Embryonic facial prominence (tissue), 1 donor: ENCODE measurements around the gene PFN2.
A peak's percentile ranks its signal among the peaks of the same experiment; 100 is the strongest.
"Not testable (repeated sequence)": the region's sequence is repeated elsewhere in the genome, so short reads cannot be mapped to it uniquely, and the experiment has no call there.

ENCODE experiments used
- DNase-seq: peaks from one replicate; pipeline ENCODE4 v3.0.0-alpha.2; 2016; ENCODE audit errors: extremely low spot score

PFN2 gene

DNA sequence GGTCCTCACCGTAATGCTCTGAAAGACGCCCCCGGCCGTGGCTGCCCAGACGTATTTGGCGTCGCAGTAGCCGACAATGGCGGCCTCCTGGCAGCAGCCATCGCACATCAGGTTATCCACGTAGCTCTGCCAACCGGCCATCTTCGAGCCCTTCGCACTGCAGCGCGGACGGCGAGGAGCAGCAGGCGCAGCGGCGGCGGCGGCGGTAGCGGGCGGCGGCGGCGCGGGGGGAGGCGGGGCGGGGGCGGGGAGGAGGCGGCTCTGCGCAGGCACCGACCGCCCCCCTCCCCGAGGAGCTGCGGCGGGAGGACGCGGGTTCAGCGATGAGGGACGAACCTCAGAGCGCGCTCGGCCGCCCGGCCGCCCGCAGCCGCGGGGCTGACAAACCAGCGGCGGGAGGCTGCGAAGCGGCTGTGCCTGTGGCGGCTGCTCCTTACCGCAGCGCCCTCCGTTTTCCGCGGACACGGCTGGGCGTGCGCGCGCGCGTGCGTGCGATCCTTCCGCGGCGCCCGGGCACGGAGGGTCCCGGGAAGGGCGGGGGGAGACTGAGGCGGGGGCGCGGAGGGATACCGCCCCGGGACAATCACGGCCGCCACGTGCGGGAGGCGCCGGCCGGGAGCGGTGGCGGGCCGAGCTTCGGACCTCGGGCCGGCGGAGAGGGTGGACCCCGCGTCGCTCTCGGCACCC is at the start of gene PFN2:
TSS of gene PFN2 (minus strand) at position 180 of the 687 bp plus-strand sequence. CDS start at position 141, 39 bp downstream.
- peak; percentile 67 for DNase-seq

DNA sequence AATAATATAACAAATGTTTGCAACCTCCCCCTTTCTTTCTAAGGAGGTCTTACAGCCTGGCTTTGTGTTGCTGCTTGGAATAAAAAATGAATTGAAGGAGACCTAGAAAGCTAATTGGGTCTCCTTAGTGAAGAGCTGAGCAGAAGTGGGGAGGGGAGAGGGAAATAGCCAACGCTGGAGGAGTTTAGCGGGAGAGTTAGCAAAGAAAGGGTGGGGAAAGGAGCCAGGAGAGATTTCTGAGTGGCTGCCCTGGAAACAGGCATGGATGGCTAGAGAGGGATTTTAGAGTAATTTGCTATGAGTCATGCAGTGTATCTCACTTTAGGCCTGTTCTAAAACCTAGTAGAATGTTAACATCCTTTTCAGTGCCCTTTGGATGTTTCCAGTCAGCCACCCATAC is 45.2 kb upstream of the PFN2 start:
- no peak for DNase-seq

DNA sequence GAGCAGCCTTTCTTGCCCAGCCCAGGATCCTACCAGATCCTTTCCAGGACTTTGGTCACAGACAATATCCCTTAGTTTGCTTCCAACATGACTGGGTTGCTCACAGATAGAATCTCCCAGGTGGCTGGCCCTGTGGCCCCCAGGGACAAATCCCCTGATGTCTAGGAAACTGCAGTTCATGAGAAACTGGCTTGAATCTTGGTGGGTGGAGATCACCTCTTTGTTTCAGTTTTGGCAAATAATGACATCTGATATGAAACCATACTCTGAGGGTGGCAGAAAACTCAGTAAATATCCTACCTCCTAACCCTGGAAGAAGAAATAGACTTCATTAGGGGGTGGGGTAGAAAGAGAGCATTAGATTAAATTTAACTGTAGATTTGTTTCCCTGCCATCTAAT is 44.1 kb upstream of the PFN2 start:
- DNase-seq: no peak

DNA sequence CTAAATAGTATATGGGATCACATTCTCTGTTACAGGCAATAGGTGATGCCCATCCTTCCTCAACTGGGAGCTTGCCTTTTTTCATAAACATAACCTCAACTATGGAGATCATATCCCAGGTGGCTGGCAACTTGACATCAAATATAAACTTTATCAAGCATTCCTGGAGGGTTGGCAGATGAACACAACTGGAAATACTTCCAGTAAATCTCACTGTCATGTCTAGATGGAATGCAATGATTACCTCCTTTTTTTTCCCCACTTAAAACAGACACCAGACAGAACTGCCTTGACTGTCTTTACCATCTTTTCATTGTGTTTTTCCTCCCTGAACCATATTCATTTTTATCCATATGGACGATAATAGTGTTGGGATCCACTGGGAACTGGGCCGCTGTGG is 43.1 kb upstream of the PFN2 start:
- no peak for DNase-seq

GRCh38 chr3:150006794-150007193 is 36.1 kb upstream of the PFN2 start:
- no peak for DNase-seq

- DNase-seq: no peak
These were observed 34.8 kb upstream of the PFN2 start for GRCh38 chr3:150005243-150006112.

- DNase-seq: no peak
These were observed 29.9 kb upstream of the PFN2 start for GRCh38 chr3:150000641-150001040.

GRCh38 chr3:149999421-149999820 is 28.7 kb upstream of the PFN2 start:
- DNase-seq: no peak

GRCh38 chr3:149998946-149999345 is 28.3 kb upstream of the PFN2 start:
- no peak for DNase-seq

GRCh38 chr3:149992416-149993058 is 21.8 kb upstream of the PFN2 start:
- DNase-seq: no peak

DNA sequence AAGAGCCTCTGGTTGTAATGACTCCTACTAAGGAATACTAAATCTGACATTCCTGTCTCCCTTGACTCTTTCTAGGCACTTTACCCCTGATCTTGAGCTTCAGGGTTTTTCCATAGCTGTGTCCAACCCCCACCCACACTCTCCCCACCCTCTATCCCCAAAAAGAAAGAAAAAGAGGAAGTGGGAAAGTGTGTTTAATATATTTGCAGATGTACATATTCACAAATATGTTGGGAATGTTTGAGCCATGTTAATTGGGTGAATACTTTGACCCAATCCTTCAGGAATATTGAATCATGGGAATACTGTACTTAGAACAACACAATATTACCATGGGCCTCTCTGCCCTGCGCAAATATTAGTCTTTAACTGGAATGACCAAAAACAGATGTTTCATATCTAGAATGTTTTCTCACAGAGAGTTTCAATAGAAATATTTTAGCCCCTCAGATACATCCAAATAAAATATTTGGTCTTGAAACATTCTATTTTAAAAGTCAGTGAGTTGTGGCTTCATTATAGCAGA is 19.8 kb upstream of the PFN2 start:
- no peak for DNase-seq

- DNase-seq: no peak
These were observed 18.6 kb upstream of the PFN2 start for GRCh38 chr3:149989307-149989706.

DNA sequence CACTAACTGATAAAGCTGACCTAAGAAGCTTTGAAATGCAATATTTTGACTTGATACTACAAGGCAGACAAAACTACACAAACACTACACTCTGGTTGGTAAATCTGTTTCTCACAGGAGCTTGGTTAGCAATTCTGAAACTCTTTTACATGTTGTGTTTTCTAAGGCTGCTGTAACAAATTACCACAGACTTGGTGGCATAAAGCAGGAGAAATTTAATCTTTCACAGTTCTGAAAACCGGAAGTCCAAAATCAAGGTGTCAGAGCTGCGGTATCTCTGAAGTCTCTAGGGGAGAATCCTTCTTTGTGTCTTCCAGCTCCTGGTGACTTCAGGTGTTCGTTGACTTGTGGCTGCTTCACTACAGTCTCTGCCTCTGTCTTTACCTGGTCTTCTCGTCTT is 12.9 kb upstream of the PFN2 start:
- no peak for DNase-seq

GRCh38 chr3:149983053-149983452 is 12.4 kb upstream of the PFN2 start:
- DNase-seq: not testable (repeated sequence)

GRCh38 chr3:149981979-149982378 is 11.3 kb upstream of the PFN2 start:
- DNase-seq: not testable (repeated sequence)

DNA sequence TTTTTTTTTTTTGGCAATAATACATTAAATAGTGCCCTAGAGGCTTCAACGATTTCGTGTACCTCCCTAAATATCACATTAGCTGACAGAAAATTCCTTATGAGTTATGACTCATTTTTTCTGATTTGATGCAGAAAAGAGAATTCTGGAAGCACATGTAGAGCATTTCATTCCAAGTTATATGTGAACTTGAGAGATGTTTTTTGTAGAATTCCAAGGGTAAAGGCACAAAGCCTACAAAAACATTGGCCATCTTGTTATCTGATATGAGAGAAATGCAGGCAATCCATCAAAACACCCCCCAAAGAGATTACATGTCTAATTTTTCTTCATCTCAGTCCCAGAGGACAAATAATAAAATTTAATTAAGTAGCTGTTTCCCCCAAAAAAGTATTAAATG is 6.7 kb upstream of the PFN2 start:
- DNase-seq: no peak

GRCh38 chr3:149975919-149976318 is 5.2 kb upstream of the PFN2 start:
- DNase-seq: no peak

DNA sequence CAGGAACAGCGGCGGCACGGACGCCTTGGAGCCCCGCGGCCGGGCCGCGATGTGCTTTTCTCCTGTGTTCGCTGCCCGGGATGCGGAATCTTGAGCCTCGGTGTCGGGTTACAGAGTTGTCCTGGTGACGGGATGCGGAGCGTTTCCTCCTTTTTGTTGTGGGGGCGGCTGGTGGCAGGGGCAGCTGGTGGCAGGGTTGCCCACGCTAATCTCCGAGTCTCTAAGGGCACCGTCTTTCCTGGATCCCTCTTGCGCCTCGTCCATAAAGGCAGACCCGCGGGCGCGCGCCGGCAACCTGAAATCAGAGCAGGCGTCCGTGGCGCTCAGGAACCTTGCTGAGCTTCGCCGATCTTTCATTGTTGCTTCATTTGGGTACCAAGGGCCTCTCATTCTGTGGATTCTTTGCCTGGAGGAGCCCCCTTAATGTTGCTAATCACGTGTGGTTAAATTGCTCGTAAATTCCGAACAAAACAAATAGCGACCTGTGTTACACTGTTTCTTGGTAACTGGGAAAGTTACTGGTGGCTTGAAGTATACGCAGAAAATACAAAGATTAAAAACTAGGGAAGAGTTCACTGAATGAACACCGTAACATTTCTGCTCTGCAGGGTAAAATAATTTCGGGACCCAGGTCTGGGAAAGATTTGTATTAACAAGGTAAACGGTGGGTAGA is 844 bp upstream of the PFN2 start:
- peak; percentile 73 for DNase-seq

DNA sequence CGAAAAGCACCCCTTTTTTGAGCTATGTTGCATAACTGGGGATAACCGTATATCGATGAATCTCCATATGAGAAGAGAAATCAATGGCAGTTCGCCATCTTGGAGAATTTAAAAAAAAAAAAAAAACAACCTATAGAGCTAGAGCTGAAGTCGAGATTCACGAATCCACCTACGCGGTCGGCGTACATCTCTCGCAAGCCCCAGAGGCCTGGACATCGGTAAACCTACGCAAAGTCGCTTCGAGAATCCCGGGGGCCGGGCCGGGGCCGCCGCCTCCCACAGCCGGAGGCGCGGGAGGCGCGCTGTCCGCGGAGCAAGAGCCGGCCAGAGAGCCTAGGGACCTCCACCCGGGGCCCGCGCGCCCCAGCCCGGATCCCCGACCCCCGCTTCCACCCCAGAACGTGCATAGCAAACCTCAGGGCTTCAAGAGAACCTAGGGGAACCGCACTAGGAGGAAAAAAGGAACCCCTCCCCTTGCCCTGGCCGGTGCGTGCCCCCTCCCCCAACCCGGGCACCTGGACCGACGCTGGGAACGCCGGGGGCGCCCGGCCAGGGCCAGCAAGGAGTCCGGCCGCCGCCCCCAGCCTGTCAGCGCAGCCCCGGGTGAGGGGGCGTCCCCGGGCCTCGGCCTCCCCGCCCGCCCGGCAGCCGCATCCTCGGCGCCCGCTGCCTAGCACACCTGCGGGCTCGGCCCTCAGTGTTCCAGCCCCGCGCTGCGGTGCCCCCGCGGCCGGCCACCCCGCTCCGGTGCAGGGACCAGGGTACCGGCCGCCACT is 567 bp downstream of the PFN2 start:
- peak; percentile 82 for DNase-seq

DNA sequence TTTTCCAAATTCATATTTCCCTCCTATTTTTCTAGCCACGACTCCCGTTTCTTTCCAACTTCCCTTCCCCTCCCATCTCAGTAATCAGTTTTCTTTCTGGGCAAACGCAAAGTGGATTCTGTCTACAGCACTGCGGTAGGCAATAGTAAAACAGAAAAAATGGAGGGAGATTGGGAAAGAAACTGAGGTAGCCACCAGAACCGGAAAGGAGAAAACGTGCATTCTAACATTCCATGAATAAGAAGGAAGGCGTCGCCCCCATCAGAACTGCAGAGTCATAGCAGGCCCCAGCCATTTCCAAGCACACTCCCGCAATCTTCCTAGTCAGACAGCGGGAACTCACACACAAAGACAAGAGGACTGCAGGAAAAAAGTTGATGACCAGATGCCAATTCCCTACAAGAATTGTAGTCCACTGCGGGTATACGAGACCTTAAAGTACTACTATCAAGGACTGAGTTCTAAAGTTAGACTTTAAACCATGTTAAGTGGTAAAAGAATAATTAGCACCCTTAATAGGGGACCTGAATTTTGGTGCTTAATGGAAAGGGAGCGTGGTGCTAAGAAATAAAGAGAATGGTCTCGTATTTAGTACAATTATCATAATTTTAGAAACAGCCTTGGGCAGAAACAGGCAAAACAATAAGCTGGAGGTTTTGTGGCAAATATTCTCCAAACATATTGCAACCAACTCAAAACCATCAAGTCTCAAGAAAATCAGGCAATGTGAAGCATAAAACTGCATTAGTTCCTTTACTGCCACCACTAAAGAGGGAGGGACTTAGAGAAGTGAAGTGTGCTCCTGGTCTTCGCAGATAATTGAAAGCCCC is 1.4 kb downstream of the PFN2 start:
- DNase-seq: peak; percentile 70
